Nephron (organoid): Measurements from ENCODE around the gene ERBB4.

ENCODE experiments used
- H3K27ac Mint-ChIP-seq, 3 experiments: 2 replicates each; pipeline ENCODE4 v1.8.0; 2020; ENCODE audit warnings: mixed read lengths in 3 of 3, mild to moderate bottlenecking in 2 of 3, moderate library complexity in 1 of 3
- H3K27me3 Mint-ChIP-seq: 2 replicates; pipeline ENCODE4 v1.8.0; 2021; ENCODE audit warnings: low read depth, mild to moderate bottlenecking, moderate library complexity, mixed read lengths
- H3K36me3 Mint-ChIP-seq: 2 replicates; pipeline ENCODE4 v1.8.0; 2020; ENCODE audit warnings: low read depth, mixed read lengths
- H3K4me1 Mint-ChIP-seq: 2 replicates; pipeline ENCODE4 v1.8.0; 2020; ENCODE audit warnings: mixed read lengths
- H3K4me3 Mint-ChIP-seq, 3 experiments: 2 replicates each; pipeline ENCODE4 v1.8.0; 2020; ENCODE audit warnings: mild to moderate bottlenecking in 3 of 3, mixed read lengths in 3 of 3, moderate library complexity in 2 of 3
- H3K9me3 Mint-ChIP-seq: 2 replicates; pipeline ENCODE4 v1.8.0; 2020; ENCODE audit warnings: mixed read lengths
- TF ChIP-seq, protein P1 (sequence below), 3 experiments: fragments of 200-600 bp; sonication (generic); IDR thresholded peaks; one replicate each; pipeline ENCODE4 v1.5.0; 2021; ENCODE audit warnings: antibody characterized with exemption in 3 of 3; ENCODE audit not compliant: unreplicated experiment in 3 of 3

ERBB4 gene

GRCh38 chr2:211408483-211408891, 1130.1 kb downstream of the ERBB4 start:
- no peak overlapping the region for H3K4me3 Mint-ChIP-seq
- TF ChIP-seq, protein P1, sequence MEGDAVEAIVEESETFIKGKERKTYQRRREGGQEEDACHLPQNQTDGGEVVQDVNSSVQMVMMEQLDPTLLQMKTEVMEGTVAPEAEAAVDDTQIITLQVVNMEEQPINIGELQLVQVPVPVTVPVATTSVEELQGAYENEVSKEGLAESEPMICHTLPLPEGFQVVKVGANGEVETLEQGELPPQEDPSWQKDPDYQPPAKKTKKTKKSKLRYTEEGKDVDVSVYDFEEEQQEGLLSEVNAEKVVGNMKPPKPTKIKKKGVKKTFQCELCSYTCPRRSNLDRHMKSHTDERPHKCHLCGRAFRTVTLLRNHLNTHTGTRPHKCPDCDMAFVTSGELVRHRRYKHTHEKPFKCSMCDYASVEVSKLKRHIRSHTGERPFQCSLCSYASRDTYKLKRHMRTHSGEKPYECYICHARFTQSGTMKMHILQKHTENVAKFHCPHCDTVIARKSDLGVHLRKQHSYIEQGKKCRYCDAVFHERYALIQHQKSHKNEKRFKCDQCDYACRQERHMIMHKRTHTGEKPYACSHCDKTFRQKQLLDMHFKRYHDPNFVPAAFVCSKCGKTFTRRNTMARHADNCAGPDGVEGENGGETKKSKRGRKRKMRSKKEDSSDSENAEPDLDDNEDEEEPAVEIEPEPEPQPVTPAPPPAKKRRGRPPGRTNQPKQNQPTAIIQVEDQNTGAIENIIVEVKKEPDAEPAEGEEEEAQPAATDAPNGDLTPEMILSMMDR (IDR thresholded peaks at IDR 0.05; ENCODE audit: unreplicated experiment in 3 of 3), result no peak
- peaks cover 4% of the 10 kb centered on the region for H3K36me3 Mint-ChIP-seq
- no peaks in the 10 kb centered on the region for H3K27me3 Mint-ChIP-seq
- H3K27ac Mint-ChIP-seq, result peak overlapping the region in 2 of 3 experiments; percentile 30 to 73
- no peaks in the 10 kb centered on the region for H3K9me3 Mint-ChIP-seq
- peaks cover 4% of the 10 kb centered on the region for H3K4me1 Mint-ChIP-seq

GRCh38 chr2:211407076-211407475, 1131.5 kb downstream of the ERBB4 start:
- no peak overlapping the region for H3K27ac Mint-ChIP-seq
- no peak overlapping the region for H3K4me3 Mint-ChIP-seq

DNA sequence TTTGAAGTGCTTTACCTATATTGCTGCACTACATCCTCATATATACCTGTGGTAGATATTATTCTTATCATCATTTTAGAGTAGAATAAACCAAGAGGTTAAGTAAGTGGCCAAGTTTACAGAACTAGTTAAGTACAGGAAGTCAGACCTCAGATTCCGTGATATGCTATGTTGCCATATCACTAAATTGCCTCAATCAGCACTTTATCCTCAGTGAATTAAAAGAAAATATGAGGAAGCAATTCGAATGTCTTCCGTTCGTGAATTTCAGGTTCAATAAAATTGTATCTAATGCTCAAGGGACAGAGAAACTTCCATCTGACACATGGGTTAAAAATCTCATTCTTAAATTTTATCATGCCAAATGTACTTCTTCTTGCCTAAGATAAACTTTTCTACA, 1133.6 kb downstream of the ERBB4 start:
- Mint-ChIP-seq H3K36me3 (no peaks in the 10 kb centered on the region), H3K4me3 (no peak overlapping the region), H3K4me1 (peaks cover 4% of the 10 kb centered on the region), H3K27ac (no peak overlapping the region), H3K27me3 (no peaks in the 10 kb centered on the region), H3K9me3 (no peaks in the 10 kb centered on the region)
- TF ChIP-seq, protein P1 (IDR thresholded peaks at IDR 0.05; ENCODE audit: unreplicated experiment in 3 of 3), result no peak

More at GRCh38 chr2:211407076-211407475, 1131.5 kb downstream of the ERBB4 start:
- Mint-ChIP-seq H3K4me1 (peaks cover 4% of the 10 kb centered on the region), H3K27me3 (no peaks in the 10 kb centered on the region), H3K9me3 (no peaks in the 10 kb centered on the region), H3K36me3 (no peaks in the 10 kb centered on the region)
- TF ChIP-seq, protein P1 (IDR thresholded peaks at IDR 0.05; ENCODE audit: unreplicated experiment in 3 of 3), result no peak

- TF ChIP-seq, protein P1 (IDR thresholded peaks at IDR 0.05; ENCODE audit: unreplicated experiment in 3 of 3), result no peak
Measured at GRCh38 chr2:211404098-211404497, 1134.5 kb downstream of the ERBB4 start.

DNA sequence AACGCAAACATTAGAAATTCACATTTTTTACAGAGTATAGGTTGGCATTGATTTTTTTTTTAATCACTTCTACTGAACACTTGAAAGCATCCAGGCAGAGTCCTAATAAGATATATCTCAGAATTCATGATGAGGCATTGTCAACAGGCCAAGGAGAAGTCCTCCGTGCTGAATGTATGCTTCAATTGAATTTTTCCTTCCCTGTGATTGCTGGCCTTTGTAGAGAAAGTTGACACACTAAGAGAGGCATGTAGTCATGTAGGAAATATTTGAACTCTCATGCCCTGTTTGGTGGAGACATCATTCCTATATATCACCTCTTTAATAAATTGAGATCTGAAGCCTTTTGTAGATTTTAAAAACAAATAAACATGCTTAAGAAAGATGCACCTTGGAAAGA, 1137.3 kb downstream of the ERBB4 start:
- no peak overlapping the region for H3K27ac Mint-ChIP-seq
- H3K4me3 Mint-ChIP-seq, result no peak overlapping the region
- TF ChIP-seq, protein P1 (IDR thresholded peaks at IDR 0.05; ENCODE audit: unreplicated experiment in 3 of 3), result no peak
- H3K36me3 Mint-ChIP-seq, result no peaks in the 10 kb centered on the region
- H3K4me1 Mint-ChIP-seq, result peaks cover 9% of the 10 kb centered on the region
- H3K27me3 Mint-ChIP-seq, result no peaks in the 10 kb centered on the region
- H3K9me3 Mint-ChIP-seq, result no peaks in the 10 kb centered on the region

More at GRCh38 chr2:211404098-211404497, 1134.5 kb downstream of the ERBB4 start:
- H3K27ac Mint-ChIP-seq, result no peak overlapping the region
- H3K4me3 Mint-ChIP-seq, result no peak overlapping the region
- peaks cover 4% of the 10 kb centered on the region for H3K4me1 Mint-ChIP-seq
- no peaks in the 10 kb centered on the region for H3K9me3 Mint-ChIP-seq
- no peaks in the 10 kb centered on the region for H3K36me3 Mint-ChIP-seq
- H3K27me3 Mint-ChIP-seq, result no peaks in the 10 kb centered on the region

GRCh38 chr2:211397764-211398163, 1140.8 kb downstream of the ERBB4 start:
- TF ChIP-seq, protein P1 (IDR thresholded peaks at IDR 0.05; ENCODE audit: unreplicated experiment in 3 of 3), result no peak
- no peak overlapping the region for H3K27ac Mint-ChIP-seq
- no peak overlapping the region for H3K4me3 Mint-ChIP-seq
- no peaks in the 10 kb centered on the region for H3K27me3 Mint-ChIP-seq
- H3K9me3 Mint-ChIP-seq, result no peaks in the 10 kb centered on the region
- H3K4me1 Mint-ChIP-seq, result peaks cover 5% of the 10 kb centered on the region
- H3K36me3 Mint-ChIP-seq, result no peaks in the 10 kb centered on the region
